ENCODE data around the gene MOB3B.

Gene MOB3B

GRCh38 chr9:27280860-27281259 is 248.8 kb downstream of the MOB3B start:
- Histone ChIP-seq H2BK12ac (ENCODE audit: low read length) (no peak overlapping the region), H2BK120ac (ENCODE audit: low read depth, low read length) (no peak overlapping the region), H2BK15ac (ENCODE audit: low read length) (no peak overlapping the region), H3K79me1 (ENCODE audit: low read depth, low read length) (no peaks in the 10 kb centered on the region), H4K8ac (ENCODE audit: low read depth, low read length) (peak overlapping the region; percentile 79), H3K4me3 (ENCODE audit: low read length in 2 of 2) (no peak overlapping the region), H4K91ac (ENCODE audit: low read depth, low read length, poor library complexity) (no peak overlapping the region), H3K36me3 (replicated peaks in 1 of 2; ENCODE audit: control insufficient read depth in 2 of 2, insufficient read depth in 2 of 2, low read length in 2 of 2) (no peaks in the 10 kb centered on the region), H2AK5ac (ENCODE audit: low read depth, low read length) (no peak overlapping the region), H2AFZ (ENCODE audit: low read length) (no peak overlapping the region), H3K9ac (ENCODE audit: low read depth, low read length, poor library complexity) (peak overlapping the region; percentile 12), H3K4me1 (ENCODE audit: control insufficient read depth in 2 of 2, insufficient read depth in 1 of 2, low read depth in 1 of 2, low read length in 2 of 2) (peaks cover 0 to 2% of the 10 kb centered on the region in 2 donors), H3K27me3 (ENCODE audit: control insufficient read depth in 3 of 3, insufficient read depth in 3 of 3, low read depth in 1 of 3, low read length in 3 of 3) (no peaks in the 10 kb centered on the region), H3K27ac (replicated peaks; ENCODE audit: low read length) (no peak overlapping the region), H3K9me3 (replicated peaks in 1 of 2; ENCODE audit: control insufficient read depth in 2 of 2, insufficient read depth in 1 of 2, low read depth in 1 of 2, low read length in 2 of 2) (no peaks in the 10 kb centered on the region), H3K4ac (ENCODE audit: low read length) (no peak overlapping the region), H3K4me2 (ENCODE audit: insufficient read depth, low read length, poor library complexity, severe bottlenecking) (no peak overlapping the region), H3K14ac (ENCODE audit: low read length) (no peak overlapping the region), H3K18ac (ENCODE audit: low read length) (peak overlapping the region; percentile 13), H3K23ac (ENCODE audit: low read depth, low read length, poor library complexity) (no peak overlapping the region), H2BK5ac (ENCODE audit: low read length) (no peak overlapping the region)
- WGBS, 2 donors (ENCODE audit: extremely low coverage in 2 of 2, insufficient read length in 2 of 2, insufficient replicate concordance in 1 of 2) = no CpG with 5 or more reads among the region's 5 CpGs
- DNase-seq (ENCODE audit: low spot score) = no peak

GRCh38 chr9:27280249-27280648 is 249.4 kb downstream of the MOB3B start:
- WGBS, 2 donors (ENCODE audit: extremely low coverage in 2 of 2, insufficient read length in 2 of 2, insufficient replicate concordance in 1 of 2) = no CpG with 5 or more reads among the region's 16 CpGs
- no peak overlapping the region for H3K14ac ChIP-seq (ENCODE audit: low read length)

GRCh38 chr9:27279611-27280010 is 250.0 kb downstream of the MOB3B start:
- no peaks in the 10 kb centered on the region for H3K36me3 ChIP-seq (replicated peaks in 1 of 2; ENCODE audit: control insufficient read depth in 2 of 2, insufficient read depth in 2 of 2, low read length in 2 of 2)
- H3K9me3 ChIP-seq (replicated peaks in 1 of 2; ENCODE audit: control insufficient read depth in 2 of 2, insufficient read depth in 1 of 2, low read depth in 1 of 2, low read length in 2 of 2) = no peaks in the 10 kb centered on the region
- H2BK5ac ChIP-seq (ENCODE audit: low read length) = no peak overlapping the region
- H3K23ac ChIP-seq (ENCODE audit: low read depth, low read length, poor library complexity) = no peak overlapping the region
- H2BK12ac ChIP-seq (ENCODE audit: low read length) = no peak overlapping the region
- no peak overlapping the region for H2BK120ac ChIP-seq (ENCODE audit: low read depth, low read length)
- H3K4me1 ChIP-seq (ENCODE audit: control insufficient read depth in 2 of 2, insufficient read depth in 1 of 2, low read depth in 1 of 2, low read length in 2 of 2) = peaks cover 0 to 2% of the 10 kb centered on the region in 2 donors
- H4K8ac ChIP-seq (ENCODE audit: low read depth, low read length) = no peak overlapping the region
- H3K4ac ChIP-seq (ENCODE audit: low read length) = no peak overlapping the region
- no peak overlapping the region for H3K18ac ChIP-seq (ENCODE audit: low read length)
- H3K14ac ChIP-seq (ENCODE audit: low read length) = no peak overlapping the region
- H3K4me2 ChIP-seq (ENCODE audit: insufficient read depth, low read length, poor library complexity, severe bottlenecking) = no peak overlapping the region
- H2AK5ac ChIP-seq (ENCODE audit: low read depth, low read length) = no peak overlapping the region
- no peak overlapping the region for H3K27ac ChIP-seq (replicated peaks; ENCODE audit: low read length)
- H3K9ac ChIP-seq (ENCODE audit: low read depth, low read length, poor library complexity) = no peak overlapping the region
- no peak for DNase-seq (ENCODE audit: low spot score)
- no peak overlapping the region for H2AFZ ChIP-seq (ENCODE audit: low read length)
- H4K91ac ChIP-seq (ENCODE audit: low read depth, low read length, poor library complexity) = no peak overlapping the region
- H2BK15ac ChIP-seq (ENCODE audit: low read length) = no peak overlapping the region
- no peaks in the 10 kb centered on the region for H3K79me1 ChIP-seq (ENCODE audit: low read depth, low read length)
- WGBS, 2 donors (ENCODE audit: extremely low coverage in 2 of 2, insufficient read length in 2 of 2, insufficient replicate concordance in 1 of 2) = no CpG with 5 or more reads among the region's 3 CpGs
- H3K27me3 ChIP-seq (ENCODE audit: control insufficient read depth in 3 of 3, insufficient read depth in 3 of 3, low read depth in 1 of 3, low read length in 3 of 3) = no peaks in the 10 kb centered on the region
- no peak overlapping the region for H3K4me3 ChIP-seq (ENCODE audit: low read length in 2 of 2)

More at GRCh38 chr9:27280249-27280648, 249.4 kb downstream of the MOB3B start:
- Histone ChIP-seq H3K4me3 (ENCODE audit: low read length in 2 of 2) (peak overlapping the region in 1 of 2 donors; percentile 4), H2BK15ac (ENCODE audit: low read length) (no peak overlapping the region), H3K4me2 (ENCODE audit: insufficient read depth, low read length, poor library complexity, severe bottlenecking) (no peak overlapping the region), H2BK5ac (ENCODE audit: low read length) (no peak overlapping the region), H2BK12ac (ENCODE audit: low read length) (no peak overlapping the region), H2AFZ (ENCODE audit: low read length) (no peak overlapping the region), H3K4me1 (ENCODE audit: control insufficient read depth in 2 of 2, insufficient read depth in 1 of 2, low read depth in 1 of 2, low read length in 2 of 2) (peaks cover 0 to 2% of the 10 kb centered on the region in 2 donors), H2AK5ac (ENCODE audit: low read depth, low read length) (no peak overlapping the region), H3K4ac (ENCODE audit: low read length) (no peak overlapping the region), H4K91ac (ENCODE audit: low read depth, low read length, poor library complexity) (no peak overlapping the region), H3K36me3 (replicated peaks in 1 of 2; ENCODE audit: control insufficient read depth in 2 of 2, insufficient read depth in 2 of 2, low read length in 2 of 2) (no peaks in the 10 kb centered on the region), H4K8ac (ENCODE audit: low read depth, low read length) (peak overlapping the region; percentile 79), H3K27me3 (ENCODE audit: control insufficient read depth in 3 of 3, insufficient read depth in 3 of 3, low read depth in 1 of 3, low read length in 3 of 3) (no peaks in the 10 kb centered on the region), H2BK120ac (ENCODE audit: low read depth, low read length) (no peak overlapping the region), H3K9me3 (replicated peaks in 1 of 2; ENCODE audit: control insufficient read depth in 2 of 2, insufficient read depth in 1 of 2, low read depth in 1 of 2, low read length in 2 of 2) (no peaks in the 10 kb centered on the region), H3K23ac (ENCODE audit: low read depth, low read length, poor library complexity) (no peak overlapping the region), H3K9ac (ENCODE audit: low read depth, low read length, poor library complexity) (no peak overlapping the region), H3K18ac (ENCODE audit: low read length) (peak overlapping the region; percentile 57), H3K27ac (replicated peaks; ENCODE audit: low read length) (no peak overlapping the region), H3K79me1 (ENCODE audit: low read depth, low read length) (no peaks in the 10 kb centered on the region)
- DNase-seq (ENCODE audit: low spot score) = no peak

- H3K4me3 ChIP-seq (ENCODE audit: low read length in 2 of 2) = no peak overlapping the region
- H2BK120ac ChIP-seq (ENCODE audit: low read depth, low read length) = no peak overlapping the region
- DNase-seq (ENCODE audit: low spot score) = no peak
- no peak overlapping the region for H3K18ac ChIP-seq (ENCODE audit: low read length)
- no peak overlapping the region for H2AFZ ChIP-seq (ENCODE audit: low read length)
- no CpG with 5 or more reads among the region's 1 CpG for WGBS, 2 donors (ENCODE audit: extremely low coverage in 2 of 2, insufficient read length in 2 of 2, insufficient replicate concordance in 1 of 2)
- H2BK15ac ChIP-seq (ENCODE audit: low read length) = no peak overlapping the region
- H3K14ac ChIP-seq (ENCODE audit: low read length) = no peak overlapping the region
- H3K9ac ChIP-seq (ENCODE audit: low read depth, low read length, poor library complexity) = no peak overlapping the region
- no peaks in the 10 kb centered on the region for H3K27me3 ChIP-seq (ENCODE audit: control insufficient read depth in 3 of 3, insufficient read depth in 3 of 3, low read depth in 1 of 3, low read length in 3 of 3)
- no peak overlapping the region for H3K4ac ChIP-seq (ENCODE audit: low read length)
- H3K36me3 ChIP-seq (replicated peaks in 1 of 2; ENCODE audit: control insufficient read depth in 2 of 2, insufficient read depth in 2 of 2, low read length in 2 of 2) = no peaks in the 10 kb centered on the region
- no peak overlapping the region for H3K23ac ChIP-seq (ENCODE audit: low read depth, low read length, poor library complexity)
- H3K4me2 ChIP-seq (ENCODE audit: insufficient read depth, low read length, poor library complexity, severe bottlenecking) = no peak overlapping the region
- no peaks in the 10 kb centered on the region for H3K79me1 ChIP-seq (ENCODE audit: low read depth, low read length)
- H4K91ac ChIP-seq (ENCODE audit: low read depth, low read length, poor library complexity) = no peak overlapping the region
- no peaks in the 10 kb centered on the region for H3K9me3 ChIP-seq (replicated peaks in 1 of 2; ENCODE audit: control insufficient read depth in 2 of 2, insufficient read depth in 1 of 2, low read depth in 1 of 2, low read length in 2 of 2)
- H2BK12ac ChIP-seq (ENCODE audit: low read length) = no peak overlapping the region
- H3K4me1 ChIP-seq (ENCODE audit: control insufficient read depth in 2 of 2, insufficient read depth in 1 of 2, low read depth in 1 of 2, low read length in 2 of 2) = peaks cover 0 to 2% of the 10 kb centered on the region in 2 donors
- H2BK5ac ChIP-seq (ENCODE audit: low read length) = no peak overlapping the region
- H3K27ac ChIP-seq (replicated peaks; ENCODE audit: low read length) = no peak overlapping the region
- H2AK5ac ChIP-seq (ENCODE audit: low read depth, low read length) = no peak overlapping the region
- no peak overlapping the region for H4K8ac ChIP-seq (ENCODE audit: low read depth, low read length)
Observed at GRCh38 chr9:27278374-27278773, 251.2 kb downstream of the MOB3B start.
